H1 (cell line): ENCODE measurements around the gene UBE2E1. TPM values are rescaled to one million over a fixed set of nuclear protein-coding genes. Genes with fewer than 3 reads are reported as not detected.
"Not testable (repeated sequence)": the region's sequence is repeated elsewhere in the genome, so short reads cannot be mapped to it uniquely, and the experiment has no call there.

Experiments
- CTCF ChIA-PET: fragments of 300-600 bp; sonication (Branson Sonifier 250); formaldehyde crosslinking; loops from one replicate; lab custom pipeline; 2021; ENCODE audit not compliant: partially characterized antibody; lab: Charles Lee
- POLR2A ChIA-PET: fragments of 300-600 bp; sonication (Branson Sonifier 250); formaldehyde crosslinking; loops from one replicate; lab custom pipeline; 2021; ENCODE audit warnings: inconsistent platforms; ENCODE audit not compliant: partially characterized antibody; lab: Charles Lee
- DNase-seq, 2 experiments: peaks; one replicate each; pipeline versions ENCODE4 v3.0.0 to v3.0.0-alpha.2; 2010 to 2022; ENCODE audit warnings: low spot score in 2 of 2, low read depth in 1 of 2, mixed read lengths in 1 of 2
- FAIRE-seq: peaks from 2 replicates; lab custom pipeline; 2011; peaks lifted over from hg19 to GRCh38; lab: Jason Lieb, UNC
- H2AFZ ChIP-seq: 2 replicates; pipeline ENCODE4 v1.8.1; 2012; ENCODE audit warnings: low read length, inconsistent platforms
- H2AK5ac ChIP-seq: 2 replicates; pipeline ENCODE4 v1.6.1; 2013; ENCODE audit warnings: low read depth, low read length
- H2BK120ac ChIP-seq: replicated peaks from 2 replicates; pipeline ENCODE3; 2013; ENCODE audit warnings: low read depth, low read length, inconsistent platforms
- H2BK12ac ChIP-seq: 2 replicates; pipeline ENCODE4 v1.6.1; 2013; ENCODE audit warnings: low read depth, low read length
- H2BK15ac ChIP-seq: 2 replicates; pipeline ENCODE4 v1.6.1; 2013; ENCODE audit warnings: low read length
- H2BK20ac ChIP-seq: 2 replicates; pipeline ENCODE4 v1.6.1; 2013; ENCODE audit warnings: low read length
- H2BK5ac ChIP-seq: 2 replicates; pipeline ENCODE4 v1.6.1; 2013; ENCODE audit warnings: low read depth, low read length
- H3K14ac ChIP-seq: 2 replicates; pipeline ENCODE4 v1.6.1; 2013; ENCODE audit warnings: inconsistent platforms; ENCODE audit not compliant: insufficient read length
- H3K18ac ChIP-seq: 2 replicates; pipeline ENCODE4 v1.6.1; 2013; ENCODE audit warnings: low read length; ENCODE audit errors: extremely low read depth
- H3K23ac ChIP-seq: 2 replicates; pipeline ENCODE4 v1.6.1; 2013; ENCODE audit warnings: inconsistent platforms; ENCODE audit not compliant: insufficient read length
- H3K23me2 ChIP-seq: 2 replicates; pipeline ENCODE4 v1.6.1; 2013; ENCODE audit warnings: low read depth, low read length
- H3K27ac ChIP-seq: 2 replicates; pipeline ENCODE4 v1.6.1; 2011; ENCODE audit warnings: low read depth, low read length, inconsistent platforms
- H3K27me3 ChIP-seq, 4 experiments: replicated peaks in 1 of 4; 1 replicate in 1 of 4; 2 replicates in 3 of 4; pipeline versions ENCODE4 v1.6.1 to v1.8.1; 2011 to 2013; ENCODE audit warnings: low read length in 3 of 4, mild to moderate bottlenecking in 3 of 4, inconsistent platforms in 2 of 4, mixed read lengths in 2 of 4, moderate library complexity in 1 of 4; ENCODE audit not compliant: control insufficient read depth in 3 of 4, insufficient read depth in 3 of 4; ENCODE audit errors: extremely low read depth in 1 of 4
- H3K36me3 ChIP-seq, 4 experiments: 2 replicates each; pipeline versions ENCODE4 v1.6.1 to v1.8.1; 2011 to 2013; ENCODE audit warnings: mild to moderate bottlenecking in 4 of 4, low read length in 3 of 4, moderate library complexity in 2 of 4, control low read depth in 1 of 4, inconsistent platforms in 1 of 4; ENCODE audit not compliant: insufficient read depth in 4 of 4, control insufficient read depth in 2 of 4
- H3K4ac ChIP-seq: replicated peaks from 2 replicates; pipeline ENCODE3; 2013; ENCODE audit warnings: low read length, low read depth, mixed read lengths, inconsistent platforms; ENCODE audit not compliant: insufficient read length
- H3K4me1 ChIP-seq, 4 experiments: replicated peaks in 1 of 4; 1 replicate in 1 of 4; 2 replicates in 3 of 4; pipeline versions ENCODE4 v1.6.1 to v1.8.1; 2011 to 2013; ENCODE audit warnings: low read length in 3 of 4, inconsistent platforms in 2 of 4, mixed read lengths in 1 of 4; ENCODE audit not compliant: insufficient read depth in 4 of 4, control insufficient read depth in 3 of 4
- H3K4me2 ChIP-seq, 2 experiments: 2 replicates each; pipeline versions ENCODE4 v1.6.1 to v1.8.1; 2011 to 2013; ENCODE audit warnings: low read depth in 2 of 2, low read length in 2 of 2, control low read depth in 1 of 2, inconsistent platforms in 1 of 2, mild to moderate bottlenecking in 1 of 2; ENCODE audit not compliant: insufficient read depth in 1 of 2
- H3K4me3 ChIP-seq, 4 experiments: fragments of 200-600, 300-600 bp in 1 of 4; sonication (generic), shearing (Covaris generic), sonication (Bioruptor Twin) in 1 of 4; 2 replicates each; pipeline versions ENCODE4 v1.5.1 to v1.8.1; 2011 to 2016; ENCODE audit warnings: low read length in 4 of 4, low read depth in 3 of 4, control low read depth in 2 of 4, inconsistent platforms in 2 of 4, mild to moderate bottlenecking in 2 of 4, mixed read lengths in 1 of 4, moderate library complexity in 1 of 4; ENCODE audit not compliant: insufficient read depth in 2 of 4; ENCODE audit errors: extremely low read depth in 1 of 4
- H3K56ac ChIP-seq: replicated peaks from 2 replicates; pipeline ENCODE3; 2013; ENCODE audit warnings: low read depth, mild to moderate bottlenecking, mixed read lengths, low read length, inconsistent platforms; ENCODE audit not compliant: insufficient read length
- H3K79me1 ChIP-seq: 2 replicates; pipeline ENCODE4 v1.6.1; 2013; ENCODE audit warnings: low read depth, low read length, control low read depth
- H3K79me2 ChIP-seq, 2 experiments: 2 replicates each; pipeline versions ENCODE4 v1.6.1 to v1.8.1; 2012 to 2013; ENCODE audit warnings: low read length in 2 of 2, mild to moderate bottlenecking in 2 of 2, inconsistent platforms in 1 of 2; ENCODE audit not compliant: insufficient read depth in 2 of 2, control insufficient read depth in 1 of 2
- H3K9ac ChIP-seq, 4 experiments: replicated peaks in 1 of 4; 1 replicate in 1 of 4; 2 replicates in 3 of 4; pipeline versions ENCODE4 v1.6.1 to v1.8.1; 2011 to 2013; ENCODE audit warnings: low read depth in 3 of 4, low read length in 3 of 4, control low read depth in 2 of 4, mild to moderate bottlenecking in 2 of 4, moderate library complexity in 2 of 4, inconsistent platforms in 1 of 4; ENCODE audit errors: extremely low read depth in 1 of 4
- H3K9me3 ChIP-seq, 2 experiments: 2 replicates each; pipeline versions ENCODE4 v1.6.1 to v1.8.1; 2012 to 2013; ENCODE audit warnings: mild to moderate bottlenecking in 2 of 2, moderate library complexity in 2 of 2, control low read depth in 1 of 2, inconsistent platforms in 1 of 2, low read depth in 1 of 2, low read length in 1 of 2, mixed read lengths in 1 of 2; ENCODE audit not compliant: insufficient read depth in 2 of 2
- H4K20me1 ChIP-seq, 2 experiments: replicated peaks in 1 of 2; 2 replicates each; pipeline versions ENCODE3 to v1.8.1; 2011 to 2013; ENCODE audit warnings: inconsistent platforms in 2 of 2, low read length in 2 of 2, mild to moderate bottlenecking in 1 of 2; ENCODE audit not compliant: insufficient read depth in 2 of 2, control insufficient read depth in 1 of 2
- H4K5ac ChIP-seq: 2 replicates; pipeline ENCODE4 v1.6.1; 2013; ENCODE audit warnings: low read length, low read depth, mixed read lengths, inconsistent platforms; ENCODE audit not compliant: insufficient read length
- H4K8ac ChIP-seq: 2 replicates; pipeline ENCODE4 v1.8.0; 2013; ENCODE audit warnings: mild to moderate bottlenecking, moderate library complexity, low read length, inconsistent platforms; ENCODE audit not compliant: insufficient read depth; ENCODE audit errors: extremely low read depth
- H4K91ac ChIP-seq: replicated peaks from 2 replicates; pipeline ENCODE3; 2013; ENCODE audit warnings: low read length, mixed read lengths, inconsistent platforms; ENCODE audit not compliant: insufficient read length
- WGBS, 2 experiments: shearing (Covaris generic) in 1 of 2; methylation state at CpG; one replicate each; pipeline versions ENCODE4 v1.1.6 to v1.1.7; 2013 to 2015; ENCODE audit warnings: low lambda C conversion rate in 2 of 2, mixed read lengths in 2 of 2, inconsistent platforms in 1 of 2, low coverage in 1 of 2, missing lambda C conversion rate in 1 of 2; ENCODE audit not compliant: insufficient replicate concordance in 2 of 2, insufficient coverage in 1 of 2, insufficient read length in 1 of 2; ENCODE audit errors: extremely low coverage in 1 of 2, missing lambda C conversion rate in 1 of 2; 5-methylcytosine and 5-hydroxymethylcytosine counted together
- polyA plus RNA-seq, 7 experiments: library from polyadenylated mRNA; depleted of rRNA in 3 of 7; stranded (reverse) in 5 of 7; unstranded in 2 of 7; fragments of >200 nt in 5 of 7; fragments of 200-250 nt in 2 of 7; gene quantifications; 1 replicate in 5 of 7; 2 replicates in 1 of 7; 4 replicates in 1 of 7; pipeline versions ENCODE4 v1.2.1 to v1.2.3, GENCODE V29; 2011 to 2013; ENCODE audit warnings: missing spikeins in 2 of 7, mixed read lengths in 2 of 7
- total RNA-seq: library from RNA; stranded (reverse); fragmentation: NEBNext Ultra II Directional; extraction: Animal tissue kit (Norgen Biotek cat#: 25700); gene quantifications from 2 replicates; pipeline ENCODE4 v1.2.1, GENCODE V29; 2021

The UBE2E1 gene
- total and polyA plus RNA-seq, 2 of the 8 experiments (the other 6 are each of a cell fraction or from before 2014, with no cell fraction given): 109 to 141 TPM

GRCh38 chr3:23912335-23912734, 106.6 kb downstream of the UBE2E1 start:
- H3K27ac ChIP-seq, FAIRE-seq, H3K14ac ChIP-seq, H4K5ac ChIP-seq, H3K4ac ChIP-seq, H3K4me1 ChIP-seq, H3K18ac ChIP-seq, H2BK12ac ChIP-seq, H3K56ac ChIP-seq, H3K23ac ChIP-seq, H2BK120ac ChIP-seq, H2AK5ac ChIP-seq, H2AFZ ChIP-seq, H2BK15ac ChIP-seq, H3K4me3 ChIP-seq, H3K9ac ChIP-seq, H3K4me2 ChIP-seq, H3K9me3 ChIP-seq, H4K8ac ChIP-seq, H2BK5ac ChIP-seq, H2BK20ac ChIP-seq, H4K20me1 ChIP-seq, DNase-seq, H4K91ac ChIP-seq, H3K27me3 ChIP-seq, H3K79me1 ChIP-seq: not testable (repeated sequence)
- Histone ChIP-seq H3K36me3 (peaks cover 0 to 17% (median 6%) of the 10 kb centered on the region in 4 experiments; a peak in 4 of 8 replicates), H3K23me2 (peaks cover 12% of the 10 kb centered on the region), H3K79me2 (peaks cover 0 to 41% of the 10 kb centered on the region in 2 experiments; a peak in 3 of 4 replicates)
- ChIA-PET POLR2A (interaction anchor here (1.5 kb wide), 1 partner anchor 20 kb away, joined by 3 read pairs; no protein-coding TSS in a partner anchor), CTCF (interaction anchor here (2.3 kb wide), 1 partner anchor 24 kb away, joined by 6 read pairs; no protein-coding TSS in a partner anchor)
- WGBS, 2 experiments: 87% methylated on average over 3 of the region's 3 CpGs; no CpG with 5 or more reads in 1 of the 2 experiments
